CD4-positive, alpha-beta T cell treated with Interleukin-10 for 1 hour (primary cell): ENCODE measurements around the gene TRABD2A.
A peak's percentile ranks its signal among the peaks of the same experiment; 100 is the strongest.

Experiments used
- DNase-seq: peaks from one replicate; pipeline ENCODE4 v3.0.0-alpha.2; 2020

Gene TRABD2A

GRCh38 chr2:84815146-84815545 is 65.7 kb downstream of the TRABD2A start:
- DNase-seq = no peak

GRCh38 chr2:84811839-84812431 is 68.9 kb downstream of the TRABD2A start:
- no peak for DNase-seq

- DNase-seq = no peak
Measured at GRCh38 chr2:84808279-84808678, 72.6 kb downstream of the TRABD2A start.

GRCh38 chr2:84807063-84807485 is 73.8 kb downstream of the TRABD2A start:
- no peak for DNase-seq

- DNase-seq = no peak
Measured at GRCh38 chr2:84805250-84805958, 75.5 kb downstream of the TRABD2A start.

GRCh38 chr2:84801811-84802210 is 79.1 kb downstream of the TRABD2A start:
- no peak for DNase-seq

- DNase-seq = no peak
Measured at GRCh38 chr2:84800194-84800805, 80.6 kb downstream of the TRABD2A start.

- no peak for DNase-seq
Measured at GRCh38 chr2:84799772-84800171, 81.1 kb downstream of the TRABD2A start.

GRCh38 chr2:84797271-84797670 is 83.6 kb downstream of the TRABD2A start:
- DNase-seq = no peak

GRCh38 chr2:84796798-84797197 is 84.1 kb downstream of the TRABD2A start:
- no peak for DNase-seq

GRCh38 chr2:84793641-84794040 is 87.2 kb downstream of the TRABD2A start:
- DNase-seq = no peak

- no peak for DNase-seq
Measured at GRCh38 chr2:84792856-84793522, 87.9 kb downstream of the TRABD2A start.

GRCh38 chr2:84788498-84788897 is 92.4 kb downstream of the TRABD2A start:
- no peak for DNase-seq

- no peak for DNase-seq
Measured at GRCh38 chr2:84788027-84788426, 92.9 kb downstream of the TRABD2A start.

- DNase-seq = no peak
Measured at GRCh38 chr2:84786601-84787000, 94.3 kb downstream of the TRABD2A start.

GRCh38 chr2:84785950-84786349 is 94.9 kb downstream of the TRABD2A start:
- no peak for DNase-seq

GRCh38 chr2:84782717-84783442 is 98.0 kb downstream of the TRABD2A start:
- DNase-seq = peak; percentile 76

GRCh38 chr2:84781942-84782716 is 98.8 kb downstream of the TRABD2A start:
- DNase-seq = peak; percentile 72

GRCh38 chr2:84779781-84780180 is 101.1 kb downstream of the TRABD2A start:
- DNase-seq = no peak

- peak; percentile 24 for DNase-seq
Measured at GRCh38 chr2:84778911-84779690, 101.8 kb downstream of the TRABD2A start.

GRCh38 chr2:84776011-84776410 is 104.9 kb downstream of the TRABD2A start:
- DNase-seq = no peak
